Trophoblast cell (in vitro differentiated cells and primary cell): ENCODE results near the gene CALHM4.

Experiments
- DNase-seq, 2 donors: peaks; one replicate each; pipeline ENCODE4 v3.0.0-alpha.2; 2016
- H2AFZ ChIP-seq: 2 replicates; pipeline ENCODE4 v1.6.1; 2013; ENCODE audit warnings: low read length, moderate library complexity, mild to moderate bottlenecking; ENCODE audit not compliant: insufficient read depth, poor library complexity
- H2AK5ac ChIP-seq: 2 replicates; pipeline ENCODE4 v1.6.1; 2013; ENCODE audit warnings: mild to moderate bottlenecking, low read length
- H2BK120ac ChIP-seq: 2 replicates; pipeline ENCODE4 v1.6.1; 2013; ENCODE audit warnings: low read length, mild to moderate bottlenecking, moderate library complexity; ENCODE audit not compliant: insufficient read depth, poor library complexity
- H2BK12ac ChIP-seq: 2 replicates; pipeline ENCODE4 v1.6.1; 2013; ENCODE audit warnings: mild to moderate bottlenecking, low read length, moderate library complexity
- H2BK5ac ChIP-seq: 2 replicates; pipeline ENCODE4 v1.6.1; 2013; ENCODE audit warnings: low read length, low read depth, moderate library complexity, mild to moderate bottlenecking; ENCODE audit not compliant: poor library complexity
- H3K14ac ChIP-seq: 2 replicates; pipeline ENCODE4 v1.6.1; 2013; ENCODE audit warnings: mild to moderate bottlenecking, low read length
- H3K18ac ChIP-seq: 2 replicates; pipeline ENCODE4 v1.6.1; 2013; ENCODE audit warnings: mild to moderate bottlenecking, low read length
- H3K23ac ChIP-seq: 2 replicates; pipeline ENCODE4 v1.6.1; 2013; ENCODE audit warnings: low read length
- H3K27ac ChIP-seq: 2 replicates; pipeline ENCODE4 v1.5.1; 2013; ENCODE audit warnings: low read depth, mild to moderate bottlenecking, inconsistent platforms, low read length, moderate library complexity
- H3K27me3 ChIP-seq: 2 replicates; pipeline ENCODE4 v1.6.1; 2013; ENCODE audit warnings: inconsistent platforms, mild to moderate bottlenecking, low read length, moderate library complexity; ENCODE audit not compliant: insufficient read depth
- H3K36me3 ChIP-seq, 2 experiments: 1 replicate in 1 of 2; 2 replicates in 1 of 2; pipeline ENCODE4 v1.6.1; 2013; ENCODE audit warnings: low read length in 2 of 2, mild to moderate bottlenecking in 2 of 2, moderate library complexity in 1 of 2; ENCODE audit not compliant: insufficient read depth in 2 of 2, control insufficient read depth in 1 of 2
- H3K4ac ChIP-seq: 2 replicates; pipeline ENCODE4 v1.6.1; 2013; ENCODE audit warnings: low read depth, mild to moderate bottlenecking, low read length, moderate library complexity
- H3K4me1 ChIP-seq, 2 experiments: 1 replicate in 1 of 2; 2 replicates in 1 of 2; pipeline ENCODE4 v1.6.1; 2013; ENCODE audit warnings: low read length in 2 of 2, mild to moderate bottlenecking in 2 of 2, moderate library complexity in 1 of 2; ENCODE audit not compliant: insufficient read depth in 2 of 2, control insufficient read depth in 1 of 2
- H3K4me2 ChIP-seq: 2 replicates; pipeline ENCODE4 v1.6.1; 2013; ENCODE audit warnings: inconsistent platforms, mild to moderate bottlenecking, low read length, moderate library complexity
- H3K4me3 ChIP-seq: 2 replicates; pipeline ENCODE4 v1.5.1; 2013; ENCODE audit warnings: mild to moderate bottlenecking, low read depth, low read length, inconsistent platforms
- H3K79me1 ChIP-seq: one replicate; pipeline ENCODE4 v1.6.1; 2013; ENCODE audit warnings: low read length
- H3K79me2 ChIP-seq: 2 replicates; pipeline ENCODE4 v1.6.1; 2013; ENCODE audit warnings: low read length, mild to moderate bottlenecking; ENCODE audit not compliant: control insufficient read depth, insufficient read depth, poor library complexity
- H3K9ac ChIP-seq: 2 replicates; pipeline ENCODE4 v1.6.1; 2013; ENCODE audit warnings: mild to moderate bottlenecking, low read length
- H3K9me3 ChIP-seq: 2 replicates; pipeline ENCODE4 v1.6.1; 2013; ENCODE audit warnings: low read depth, mild to moderate bottlenecking, control low read depth, inconsistent platforms, low read length; ENCODE audit not compliant: insufficient read depth
- H4K12ac ChIP-seq: 2 replicates; pipeline ENCODE4 v1.6.1; 2013; ENCODE audit warnings: low read depth, mild to moderate bottlenecking, low read length, moderate library complexity
- H4K8ac ChIP-seq: 2 replicates; pipeline ENCODE4 v1.6.1; 2013; ENCODE audit warnings: low read depth, mild to moderate bottlenecking, low read length, moderate library complexity
- H4K91ac ChIP-seq: one replicate; pipeline ENCODE4 v1.6.1; 2013; ENCODE audit warnings: low read depth, mild to moderate bottlenecking, low read length, moderate library complexity
- WGBS: extraction: QIAGEN DNeasy Blood & Tissue Kit; methylation state at CpG from one replicate; pipeline ENCODE4 v1.1.7; 2013; ENCODE audit warnings: missing lambda C conversion rate; ENCODE audit not compliant: insufficient read length, insufficient coverage; ENCODE audit errors: extremely low coverage; 5-methylcytosine and 5-hydroxymethylcytosine counted together

CALHM4 gene

DNA sequence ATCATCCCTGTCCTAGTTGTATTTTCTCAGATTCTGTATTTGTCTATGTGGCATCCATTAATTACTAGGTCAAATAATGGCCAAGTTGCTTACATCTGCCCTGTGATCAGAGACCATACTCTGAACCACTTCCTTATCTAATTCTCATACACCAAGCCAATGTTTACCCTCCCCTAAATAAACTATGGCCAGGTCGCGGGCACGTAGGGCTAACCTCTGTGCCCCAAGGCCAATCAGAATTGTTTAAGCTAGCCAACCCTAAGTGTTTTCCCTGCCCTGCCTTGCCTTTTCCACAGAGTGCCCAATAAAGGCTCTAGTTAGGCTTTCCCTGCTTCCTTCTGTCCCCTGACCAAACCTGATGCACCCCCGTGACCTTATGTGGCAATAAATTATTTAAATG, 2.8 kb upstream of the CALHM4 start:
- no peak overlapping the region for H3K18ac ChIP-seq
- DNase-seq, result no peak
- H2BK12ac ChIP-seq, result no peak overlapping the region
- WGBS, result no CpG with 5 or more reads among the region's 4 CpGs
- no peaks in the 10 kb centered on the region for H3K79me1 ChIP-seq
- no peak overlapping the region for H4K91ac ChIP-seq
- H3K14ac ChIP-seq, result no peak overlapping the region
- no peak overlapping the region for H3K4ac ChIP-seq
- no peaks in the 10 kb centered on the region for H3K27me3 ChIP-seq
- no peak overlapping the region for H3K4me2 ChIP-seq
- no peak overlapping the region for H4K12ac ChIP-seq
- no peak overlapping the region for H2AK5ac ChIP-seq
- H3K4me3 ChIP-seq, result no peak overlapping the region
- H2BK5ac ChIP-seq, result no peak overlapping the region
- no peak overlapping the region for H3K27ac ChIP-seq
- H3K23ac ChIP-seq, result no peak overlapping the region
- H3K9ac ChIP-seq, result no peak overlapping the region
- H3K9me3 ChIP-seq, result no peaks in the 10 kb centered on the region
- H2AFZ ChIP-seq, result no peak overlapping the region
- no peaks in the 10 kb centered on the region for H3K36me3 ChIP-seq
- no peak overlapping the region for H2BK120ac ChIP-seq
- no peaks in the 10 kb centered on the region for H3K79me2 ChIP-seq
- no peak overlapping the region for H4K8ac ChIP-seq
- H3K4me1 ChIP-seq, result no peaks in the 10 kb centered on the region

DNA sequence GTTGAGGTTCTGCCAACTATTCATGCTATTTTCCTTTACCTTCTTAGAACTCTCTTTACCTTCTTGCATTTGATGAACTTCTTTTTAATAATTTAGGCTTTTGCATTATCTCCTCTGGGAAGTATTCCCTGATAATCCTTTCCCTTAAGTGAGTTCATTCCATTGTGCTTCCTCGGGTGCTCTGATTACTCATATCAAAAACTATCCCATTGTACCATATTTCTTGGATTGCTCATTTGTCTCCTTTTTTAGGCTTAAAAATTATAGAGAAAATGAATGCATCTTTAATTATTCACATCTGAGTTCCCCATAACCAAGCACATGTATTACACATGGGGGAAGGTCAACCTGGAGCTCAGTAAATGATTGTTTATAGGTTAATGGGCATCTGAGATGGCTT, 2.5 kb downstream of the CALHM4 start:
- H3K14ac ChIP-seq, result no peak overlapping the region
- no peak for DNase-seq
- no peak overlapping the region for H4K12ac ChIP-seq
- H2BK5ac ChIP-seq, result no peak overlapping the region
- H3K23ac ChIP-seq, result no peak overlapping the region
- no peak overlapping the region for H4K91ac ChIP-seq
- H3K27me3 ChIP-seq, result no peaks in the 10 kb centered on the region
- H3K9ac ChIP-seq, result no peak overlapping the region
- WGBS, result no CpG with 5 or more reads among the region's 1 CpG
- no peak overlapping the region for H2BK120ac ChIP-seq
- H3K36me3 ChIP-seq, result no peaks in the 10 kb centered on the region
- no peak overlapping the region for H3K18ac ChIP-seq
- no peaks in the 10 kb centered on the region for H3K79me1 ChIP-seq
- no peak overlapping the region for H3K4ac ChIP-seq
- no peaks in the 10 kb centered on the region for H3K4me1 ChIP-seq
- no peak overlapping the region for H2BK12ac ChIP-seq
- no peaks in the 10 kb centered on the region for H3K79me2 ChIP-seq
- no peak overlapping the region for H3K4me3 ChIP-seq
- no peak overlapping the region for H3K4me2 ChIP-seq
- no peak overlapping the region for H4K8ac ChIP-seq
- no peak overlapping the region for H2AK5ac ChIP-seq
- no peak overlapping the region for H3K27ac ChIP-seq
- no peak overlapping the region for H2AFZ ChIP-seq
- H3K9me3 ChIP-seq, result no peaks in the 10 kb centered on the region

DNA sequence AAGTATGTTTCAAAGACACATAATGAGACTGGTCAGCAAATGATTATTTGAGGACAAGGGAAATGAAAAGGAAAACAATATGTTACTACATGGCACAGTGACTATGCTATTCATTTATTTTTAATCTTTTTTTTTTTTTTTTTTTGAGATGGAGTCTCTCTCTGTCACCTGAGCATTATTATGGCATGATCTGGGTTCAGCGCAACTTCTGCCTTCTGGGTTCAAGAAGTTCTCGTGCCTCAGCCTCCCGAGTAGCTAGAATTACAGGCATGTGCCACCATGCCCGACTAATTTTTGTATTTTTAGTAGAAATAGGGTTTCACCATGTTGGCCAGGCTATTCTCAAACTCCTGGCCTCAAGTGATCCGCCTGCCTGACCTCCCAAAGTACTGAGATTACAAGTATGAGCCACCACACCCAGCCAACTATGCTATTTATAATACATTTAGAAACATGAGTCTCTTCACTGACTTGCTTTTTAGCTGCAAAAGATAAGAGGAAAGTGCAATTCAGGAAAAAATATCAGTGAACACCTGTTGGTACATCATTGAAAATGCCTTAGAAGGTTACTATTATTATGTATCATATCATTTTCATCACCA, 3.4 kb downstream of the CALHM4 start:
- Histone ChIP-seq H2AFZ (no peak overlapping the region), H3K4ac (no peak overlapping the region), H3K4me3 (no peak overlapping the region), H3K14ac (no peak overlapping the region), H2BK120ac (no peak overlapping the region), H3K18ac (no peak overlapping the region), H3K4me1 (no peaks in the 10 kb centered on the region), H3K27ac (no peak overlapping the region), H3K4me2 (no peak overlapping the region), H3K79me1 (no peaks in the 10 kb centered on the region), H2AK5ac (no peak overlapping the region), H4K8ac (no peak overlapping the region), H3K36me3 (no peaks in the 10 kb centered on the region), H4K91ac (no peak overlapping the region), H3K9ac (no peak overlapping the region), H3K9me3 (no peaks in the 10 kb centered on the region), H3K79me2 (no peaks in the 10 kb centered on the region), H3K23ac (no peak overlapping the region), H4K12ac (no peak overlapping the region), H3K27me3 (no peaks in the 10 kb centered on the region), H2BK5ac (no peak overlapping the region), H2BK12ac (no peak overlapping the region)
- no peak for DNase-seq
- no CpG with 5 or more reads among the region's 5 CpGs for WGBS

DNA sequence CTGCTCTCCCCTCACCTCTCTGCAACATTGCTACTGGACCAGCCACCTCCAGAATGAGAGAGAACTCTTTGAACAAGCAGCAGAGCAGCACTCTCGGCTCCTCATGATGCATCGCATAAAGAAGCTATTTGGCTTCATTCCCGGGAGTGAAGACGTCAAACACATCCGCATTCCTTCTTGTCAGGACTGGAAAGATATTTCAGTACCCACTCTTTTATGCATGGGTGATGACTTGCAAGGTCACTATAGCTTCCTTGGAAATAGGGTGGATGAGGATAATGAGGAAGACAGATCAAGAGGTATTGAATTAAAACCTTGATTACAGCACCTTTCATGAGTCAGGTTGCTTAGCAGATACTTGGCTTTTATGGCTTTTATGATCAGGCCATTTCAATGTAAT, 4.3 kb downstream of the CALHM4 start:
- no peak overlapping the region for H3K14ac ChIP-seq
- H3K79me2 ChIP-seq, result no peaks in the 10 kb centered on the region
- no peak overlapping the region for H3K18ac ChIP-seq
- H3K79me1 ChIP-seq, result no peaks in the 10 kb centered on the region
- no peaks in the 10 kb centered on the region for H3K4me1 ChIP-seq
- H2BK12ac ChIP-seq, result no peak overlapping the region
- no peak overlapping the region for H3K23ac ChIP-seq
- H3K27me3 ChIP-seq, result no peaks in the 10 kb centered on the region
- H3K4ac ChIP-seq, result no peak overlapping the region
- no peak for DNase-seq
- H2BK5ac ChIP-seq, result no peak overlapping the region
- no peak overlapping the region for H4K91ac ChIP-seq
- no peaks in the 10 kb centered on the region for H3K9me3 ChIP-seq
- WGBS, result no CpG with 5 or more reads among the region's 5 CpGs
- H3K36me3 ChIP-seq, result no peaks in the 10 kb centered on the region
- H2AK5ac ChIP-seq, result no peak overlapping the region
- H4K12ac ChIP-seq, result no peak overlapping the region
- H3K9ac ChIP-seq, result no peak overlapping the region
- H3K4me3 ChIP-seq, result no peak overlapping the region
- no peak overlapping the region for H3K27ac ChIP-seq
- no peak overlapping the region for H3K4me2 ChIP-seq
- H4K8ac ChIP-seq, result no peak overlapping the region
- no peak overlapping the region for H2BK120ac ChIP-seq
- no peak overlapping the region for H2AFZ ChIP-seq
